Measurements from ENCODE around the gene GSAP.

Gene GSAP

GRCh38 chr7:77271766-77272165 lies 144.4 kb downstream of the GSAP start:
- DNase-seq, result no peak

GRCh38 chr7:77270094-77270480 lies 146.1 kb downstream of the GSAP start:
- no peak for DNase-seq

GRCh38 chr7:77269360-77270093 lies 146.6 kb downstream of the GSAP start:
- no peak for DNase-seq

GRCh38 chr7:77266291-77266794 lies 149.8 kb downstream of the GSAP start:
- no peak for DNase-seq

- no peak for DNase-seq
Observed at GRCh38 chr7:77265666-77266065, 150.5 kb downstream of the GSAP start.

GRCh38 chr7:77262316-77262715 lies 153.8 kb downstream of the GSAP start:
- DNase-seq, result no peak

All from NCI-H2171 treated with DMSO at 0.1 percent for 48 hours (cell line).